Mesenchymal stem cell (in vitro differentiated cells and primary cell): ENCODE results near the gene MYO10. TPM values are rescaled to one million over a fixed set of nuclear protein-coding genes. Genes with fewer than 3 reads are reported as not detected.
"Not testable (repeated sequence)": the region's sequence is repeated elsewhere in the genome, so short reads cannot be mapped to it uniquely, and the experiment has no call there.

Experiments used
- DNase-seq: peaks from one replicate; pipeline ENCODE4 v3.0.0-alpha.2; 2013
- H2AFZ ChIP-seq: one replicate; pipeline ENCODE4 v1.6.1; 2013; ENCODE audit warnings: low read depth, mild to moderate bottlenecking, control low read depth, inconsistent platforms, low read length, moderate library complexity
- H2AK5ac ChIP-seq: 2 replicates; pipeline ENCODE4 v1.6.1; 2013; ENCODE audit warnings: low read length, moderate library complexity, mild to moderate bottlenecking, inconsistent platforms; ENCODE audit not compliant: severe bottlenecking
- H2BK120ac ChIP-seq: one replicate; pipeline ENCODE4 v1.6.1; 2013; ENCODE audit warnings: low read depth, mild to moderate bottlenecking, inconsistent platforms, low read length, moderate library complexity
- H2BK12ac ChIP-seq, 2 experiments: one replicate each; pipeline ENCODE4 v1.6.1; 2013; ENCODE audit warnings: inconsistent platforms in 2 of 2, low read length in 2 of 2, mild to moderate bottlenecking in 2 of 2, moderate library complexity in 2 of 2, control low read depth in 1 of 2
- H2BK15ac ChIP-seq: one replicate; pipeline ENCODE4 v1.6.1; 2013; ENCODE audit warnings: mild to moderate bottlenecking, low read depth, inconsistent platforms; ENCODE audit not compliant: poor library complexity, severe bottlenecking
- H2BK5ac ChIP-seq: 2 replicates; pipeline ENCODE4 v1.6.1; 2013; ENCODE audit warnings: low read depth, mild to moderate bottlenecking, low read length, control low read depth, inconsistent platforms; ENCODE audit not compliant: poor library complexity, severe bottlenecking
- H3K14ac ChIP-seq, 2 experiments: one replicate each; pipeline ENCODE4 v1.6.1; 2013; ENCODE audit warnings: inconsistent platforms in 2 of 2, low read length in 2 of 2, control low read depth in 1 of 2, mild to moderate bottlenecking in 1 of 2, moderate library complexity in 1 of 2
- H3K18ac ChIP-seq, 2 experiments: one replicate each; pipeline ENCODE4 v1.6.1; 2013; ENCODE audit warnings: inconsistent platforms in 2 of 2, low read length in 2 of 2, control low read depth in 1 of 2, low read depth in 1 of 2, mild to moderate bottlenecking in 1 of 2
- H3K23ac ChIP-seq, 2 experiments: one replicate each; pipeline ENCODE4 v1.6.1; 2013; ENCODE audit warnings: inconsistent platforms in 2 of 2, low read length in 2 of 2, mild to moderate bottlenecking in 2 of 2, moderate library complexity in 2 of 2, control low read depth in 1 of 2
- H3K27ac ChIP-seq: 2 replicates; pipeline ENCODE4 v1.5.1; 2013; ENCODE audit warnings: mild to moderate bottlenecking, moderate library complexity, low read length, control low read depth, inconsistent platforms; ENCODE audit not compliant: poor library complexity, severe bottlenecking
- H3K27me3 ChIP-seq, 2 experiments: 2 replicates each; pipeline versions ENCODE4 v1.6.1 to v1.7.0; 2013; ENCODE audit warnings: low read length in 2 of 2, mild to moderate bottlenecking in 2 of 2, moderate library complexity in 2 of 2, control low read depth in 1 of 2, inconsistent platforms in 1 of 2; ENCODE audit not compliant: control insufficient read depth in 1 of 2, insufficient read depth in 1 of 2
- H3K36me3 ChIP-seq, 2 experiments: 2 replicates each; pipeline versions ENCODE4 v1.6.1 to v1.7.0; 2013; ENCODE audit warnings: low read length in 2 of 2, control low read depth in 1 of 2, inconsistent platforms in 1 of 2, low read depth in 1 of 2, mild to moderate bottlenecking in 1 of 2; ENCODE audit not compliant: insufficient read depth in 2 of 2, control insufficient read depth in 1 of 2
- H3K4ac ChIP-seq, 2 experiments: one replicate each; pipeline ENCODE4 v1.6.1; 2013; ENCODE audit warnings: inconsistent platforms in 2 of 2, low read length in 2 of 2, mild to moderate bottlenecking in 2 of 2, moderate library complexity in 2 of 2, control low read depth in 1 of 2, low read depth in 1 of 2
- H3K4me1 ChIP-seq: 2 replicates; pipeline ENCODE4 v1.6.1; 2013; ENCODE audit warnings: low read depth, low read length, control low read depth; ENCODE audit not compliant: control insufficient read depth, insufficient read depth
- H3K4me2 ChIP-seq: 2 replicates; pipeline ENCODE4 v1.6.1; 2013; ENCODE audit warnings: low read length, mild to moderate bottlenecking, inconsistent platforms; ENCODE audit not compliant: poor library complexity, severe bottlenecking
- H3K4me3 ChIP-seq, 2 experiments: 2 replicates each; pipeline versions ENCODE4 v1.5.1 to v1.7.0; 2013; ENCODE audit warnings: low read length in 2 of 2, mild to moderate bottlenecking in 2 of 2, control low read depth in 1 of 2, low read depth in 1 of 2; ENCODE audit not compliant: insufficient read depth in 1 of 2
- H3K79me1 ChIP-seq: replicated peaks from 2 replicates; pipeline ENCODE4 v1.6.1; 2013; ENCODE audit warnings: mild to moderate bottlenecking, control low read depth, low read length, inconsistent platforms; ENCODE audit not compliant: poor library complexity, severe bottlenecking
- H3K9ac ChIP-seq: 2 replicates; pipeline ENCODE4 v1.7.0; 2013; ENCODE audit warnings: mild to moderate bottlenecking, low read length, moderate library complexity
- H3K9me3 ChIP-seq: 2 replicates; pipeline ENCODE4 v1.7.0; 2013; ENCODE audit warnings: mild to moderate bottlenecking, low read length; ENCODE audit not compliant: control insufficient read depth
- H4K8ac ChIP-seq: one replicate; pipeline ENCODE4 v1.6.1; 2013; ENCODE audit warnings: inconsistent platforms, mild to moderate bottlenecking, low read length, moderate library complexity
- H4K91ac ChIP-seq: one replicate; pipeline ENCODE4 v1.6.1; 2013; ENCODE audit warnings: mild to moderate bottlenecking, low read length, inconsistent platforms
- WGBS: methylation state at CpG from one replicate; pipeline ENCODE4 v1.1.7; 2013; ENCODE audit warnings: mixed read lengths; 5-methylcytosine and 5-hydroxymethylcytosine counted together
- polyA plus RNA-seq, 2 experiments: library from polyadenylated mRNA; stranded (reverse); fragments of 200-250 nt; gene quantifications; one replicate each; pipeline ENCODE4 v1.2.3, GENCODE V29; 2013

The MYO10 gene
- 73.4 TPM for polyA plus RNA-seq (2013, experiment 1 of 2)
- 68.5 TPM for polyA plus RNA-seq (2013, experiment 2 of 2)

DNA sequence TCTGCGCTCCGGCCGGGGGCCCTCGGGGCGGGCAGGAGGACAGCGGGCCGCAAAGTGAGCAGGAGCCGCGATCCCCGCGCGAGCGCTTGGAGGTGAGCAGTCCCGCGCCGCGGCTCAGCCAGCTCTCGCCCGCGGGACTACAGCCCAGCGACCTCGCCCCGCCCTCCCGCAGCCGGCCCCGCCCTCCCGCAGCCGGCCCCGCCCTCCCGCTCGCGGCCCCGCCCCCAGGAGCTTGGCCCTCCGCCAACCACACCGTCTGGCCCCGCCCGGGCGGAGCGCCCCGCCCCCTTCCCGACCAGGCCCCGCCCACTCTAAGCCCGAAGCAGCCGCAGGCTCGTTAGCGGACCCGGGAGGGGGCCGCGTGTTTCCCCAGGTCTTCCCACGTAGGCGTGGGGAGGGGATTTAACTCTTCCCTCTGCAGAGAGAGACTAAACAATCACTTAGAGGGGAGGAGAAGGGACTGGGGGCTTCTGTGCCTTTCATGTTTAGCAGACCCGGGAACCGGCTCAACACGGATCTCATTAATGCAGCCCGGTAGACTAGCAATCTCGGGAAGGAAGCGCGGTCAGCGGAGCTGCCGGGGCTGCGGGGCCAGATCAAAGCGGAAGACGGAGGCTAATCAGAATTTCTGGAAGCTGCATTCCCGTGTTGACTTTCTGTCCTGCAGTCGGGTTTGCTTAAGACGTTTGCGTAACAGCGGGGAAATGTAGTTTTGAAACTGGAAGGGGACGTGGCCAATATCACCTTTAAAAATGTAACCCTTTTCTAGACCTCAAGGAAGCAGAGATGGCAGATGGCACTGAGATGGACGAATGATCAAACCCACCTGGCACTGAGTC is at the start of gene MYO10:
Gene MYO10 (minus strand): TSS at position 139 of the 839 bp plus-strand sequence. CDS start 480 bp downstream, outside the sequence.
- Histone ChIP-seq H3K9ac (peak within 1 kb of the TSS; percentile 85), H3K4me2 (peak within 1 kb of the TSS; percentile 88), H2AFZ (peak within 1 kb of the TSS; percentile 67), H2AK5ac (no peak within 1 kb of the TSS), H3K27me3 (peaks cover 3 to 17% of the 10 kb centered on the region in 2 experiments), H2BK120ac (peak within 1 kb of the TSS; percentile 80), H3K4ac (peak within 1 kb of the TSS; percentile 84 to 97), H3K18ac (peak within 1 kb of the TSS; percentile 95 to 97), H2BK15ac (peak within 1 kb of the TSS; percentile 96), H3K4me3 (peak within 1 kb of the TSS; percentile 87 to 91), H3K36me3 (no peaks in the 10 kb centered on the region), H2BK12ac (peak within 1 kb of the TSS; percentile 75 to 97), H3K14ac (peak within 1 kb of the TSS; percentile 76 to 89), H3K4me1 (peaks cover 6% of the 10 kb centered on the region), H3K23ac (peak within 1 kb of the TSS; percentile 51 to 95), H4K8ac (peak within 1 kb of the TSS; percentile 86), H3K79me1 (peaks cover 2% of the 10 kb centered on the region), H3K9me3 (no peaks in the 10 kb centered on the region), H3K27ac (peak within 1 kb of the TSS; percentile 27), H4K91ac (peak within 1 kb of the TSS; percentile 93), H2BK5ac (peak within 1 kb of the TSS; percentile 84)
- WGBS = under 1% methylated on average over 45 of the region's 70 CpGs
- peak; percentile 78 for DNase-seq

DNA sequence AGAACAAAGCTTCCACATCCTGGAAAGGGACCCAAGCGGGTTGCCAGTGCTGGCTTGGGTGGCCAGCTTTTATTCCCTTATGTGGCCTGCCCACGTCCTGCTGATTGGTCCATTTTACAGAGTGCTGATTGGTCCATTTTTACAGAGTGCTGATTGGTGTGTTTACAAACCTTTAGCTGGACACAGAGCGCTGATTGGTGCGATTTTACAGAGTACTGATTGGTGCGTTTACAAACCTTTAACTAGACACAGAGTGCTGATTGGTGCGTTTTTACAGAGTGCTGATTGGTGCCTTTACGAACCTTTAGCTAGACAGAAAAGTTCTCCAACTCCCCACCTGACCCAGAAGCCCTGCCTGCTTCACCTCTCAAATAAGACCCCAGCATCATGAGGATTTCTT is 49.2 kb upstream of the MYO10 start:
- H3K9ac ChIP-seq, H3K4me2 ChIP-seq, H3K27ac ChIP-seq, H2BK15ac ChIP-seq, H2BK120ac ChIP-seq, H4K91ac ChIP-seq, H2AK5ac ChIP-seq, H2BK5ac ChIP-seq, H3K9me3 ChIP-seq, H3K18ac ChIP-seq, H3K36me3 ChIP-seq, H4K8ac ChIP-seq, H2BK12ac ChIP-seq, H3K23ac ChIP-seq, H3K79me1 ChIP-seq, H3K27me3 ChIP-seq, H2AFZ ChIP-seq, DNase-seq, H3K4ac ChIP-seq, H3K14ac ChIP-seq, H3K4me3 ChIP-seq: not testable (repeated sequence)
- peaks cover 10% of the 10 kb centered on the region for H3K4me1 ChIP-seq
- 90% methylated on average over 7 of the region's 7 CpGs for WGBS

DNA sequence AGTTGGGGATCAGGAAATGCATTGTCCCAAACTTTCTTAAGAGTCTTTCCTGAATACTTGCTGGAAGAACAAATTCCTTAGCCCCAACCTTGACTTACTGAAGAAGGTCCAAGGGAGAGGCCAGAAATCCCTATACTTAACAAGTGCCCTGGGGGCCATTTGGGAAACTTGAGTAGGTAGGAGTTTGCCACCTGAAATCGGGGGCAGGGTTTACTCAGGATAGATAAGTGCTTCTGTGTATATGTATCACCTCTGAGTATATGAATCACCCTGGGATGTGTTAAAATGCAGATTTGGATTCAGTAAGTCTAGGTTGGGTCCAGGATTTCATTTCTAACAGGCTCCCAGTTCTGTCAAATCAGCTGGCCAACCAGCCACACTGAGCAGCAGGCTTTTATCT is 47.9 kb upstream of the MYO10 start:
- H3K23ac ChIP-seq = no peak overlapping the region
- H3K27me3 ChIP-seq = peaks cover 0 to 2% of the 10 kb centered on the region in 2 experiments
- peaks cover 10% of the 10 kb centered on the region for H3K4me1 ChIP-seq
- H3K14ac ChIP-seq = no peak overlapping the region
- no peak overlapping the region for H4K91ac ChIP-seq
- H3K36me3 ChIP-seq = no peaks in the 10 kb centered on the region
- H3K27ac ChIP-seq = no peak overlapping the region
- no peak overlapping the region for H3K18ac ChIP-seq
- no peaks in the 10 kb centered on the region for H3K9me3 ChIP-seq
- no peak overlapping the region for H2AFZ ChIP-seq
- peak overlapping the region in 1 of 2 experiments; percentile 37 for H2BK12ac ChIP-seq
- H2BK120ac ChIP-seq = no peak overlapping the region
- H3K4me2 ChIP-seq = no peak overlapping the region
- DNase-seq = no peak
- no peak overlapping the region for H3K4me3 ChIP-seq
- H3K79me1 ChIP-seq = no peaks in the 10 kb centered on the region
- WGBS = 100% methylated on average over 1 of the region's 1 CpG
- H4K8ac ChIP-seq = no peak overlapping the region
- H2AK5ac ChIP-seq = no peak overlapping the region
- H2BK15ac ChIP-seq = no peak overlapping the region
- no peak overlapping the region for H2BK5ac ChIP-seq
- H3K9ac ChIP-seq = no peak overlapping the region
- H3K4ac ChIP-seq = no peak overlapping the region

DNA sequence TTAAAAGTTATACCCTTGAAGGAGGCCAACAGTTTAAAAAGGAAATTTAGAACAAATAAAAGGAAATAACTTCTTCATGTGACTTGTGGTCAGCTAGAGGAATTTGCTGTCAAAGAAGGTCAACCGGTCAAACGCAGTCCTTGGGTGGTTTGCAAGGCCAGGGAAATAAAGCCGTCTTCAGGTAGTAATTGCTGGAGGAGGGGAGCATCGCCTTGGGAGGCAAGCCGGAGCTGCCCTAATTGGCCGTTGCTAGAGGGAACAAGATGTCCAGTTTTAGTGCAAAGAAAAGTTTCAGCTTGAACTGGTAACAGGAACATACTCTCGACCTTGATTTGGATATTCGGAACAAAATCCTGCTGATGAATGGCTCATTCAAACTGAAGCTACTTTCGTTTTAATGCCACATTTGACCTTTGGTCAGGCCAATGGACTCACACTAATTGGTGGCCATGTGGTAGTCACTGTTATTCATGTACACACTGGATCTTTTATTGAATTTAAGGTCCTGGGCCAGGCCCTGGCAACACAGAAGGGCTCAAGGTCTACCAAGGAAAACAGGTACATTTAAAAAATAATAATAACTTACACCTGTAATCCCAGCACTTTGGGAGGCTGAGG is 47.0 kb upstream of the MYO10 start:
- H2BK15ac ChIP-seq = no peak overlapping the region
- no peak overlapping the region for H2BK5ac ChIP-seq
- H3K4me1 ChIP-seq = peaks cover 10% of the 10 kb centered on the region
- peak overlapping the region; percentile 9 to 48 for H3K18ac ChIP-seq
- H3K9me3 ChIP-seq = no peaks in the 10 kb centered on the region
- H3K14ac ChIP-seq = no peak overlapping the region
- H3K23ac ChIP-seq = no peak overlapping the region
- H3K27ac ChIP-seq = no peak overlapping the region
- peaks cover 0 to 2% of the 10 kb centered on the region in 2 experiments for H3K27me3 ChIP-seq
- H3K9ac ChIP-seq = no peak overlapping the region
- H2AFZ ChIP-seq = no peak overlapping the region
- H3K79me1 ChIP-seq = no peaks in the 10 kb centered on the region
- H3K36me3 ChIP-seq = no peaks in the 10 kb centered on the region
- H4K91ac ChIP-seq = no peak overlapping the region
- no peak overlapping the region for H4K8ac ChIP-seq
- H3K4ac ChIP-seq = peak overlapping the region in 1 of 2 experiments; percentile 85
- H3K4me2 ChIP-seq = peak overlapping the region; percentile 54
- peak; percentile 55 for DNase-seq
- 37% methylated on average over 9 of the region's 9 CpGs for WGBS
- H2AK5ac ChIP-seq = no peak overlapping the region
- peak overlapping the region; percentile 38 to 63 for H2BK12ac ChIP-seq
- no peak overlapping the region for H2BK120ac ChIP-seq
- H3K4me3 ChIP-seq = no peak overlapping the region
